Endothelial cell (in vitro differentiated cells): Measurements from ENCODE around the gene FLT1. TPM values are rescaled to one million over a fixed set of nuclear protein-coding genes. Genes with fewer than 3 reads are reported as not detected.

Experiments
- DNase-seq: peaks from one replicate; pipeline ENCODE4 v3.0.0; 2021; ENCODE audit warnings: low spot score
- H3K27ac Mint-ChIP-seq: one replicate; pipeline ENCODE4 v1.8.0; 2021; ENCODE audit warnings: mixed read lengths, inconsistent platforms; ENCODE audit not compliant: unreplicated experiment
- H3K27me3 Mint-ChIP-seq: one replicate; pipeline ENCODE4 v1.8.0; 2021; ENCODE audit warnings: mild to moderate bottlenecking, moderate library complexity, mixed read lengths, inconsistent platforms; ENCODE audit not compliant: unreplicated experiment
- H3K36me3 Mint-ChIP-seq: one replicate; pipeline ENCODE4 v1.8.0; 2021; ENCODE audit warnings: mild to moderate bottlenecking, low read depth, mixed read lengths, inconsistent platforms; ENCODE audit not compliant: unreplicated experiment
- H3K4me1 Mint-ChIP-seq: one replicate; pipeline ENCODE4 v1.8.0; 2021; ENCODE audit warnings: mild to moderate bottlenecking, mixed read lengths, inconsistent platforms; ENCODE audit not compliant: unreplicated experiment
- H3K4me3 Mint-ChIP-seq: one replicate; pipeline ENCODE4 v1.8.0; 2021; ENCODE audit warnings: mild to moderate bottlenecking, mixed read lengths, inconsistent platforms; ENCODE audit not compliant: unreplicated experiment
- H3K9me3 Mint-ChIP-seq: one replicate; pipeline ENCODE4 v1.8.0; 2021; ENCODE audit warnings: mixed read lengths, inconsistent platforms; ENCODE audit not compliant: unreplicated experiment
- total RNA-seq: library from RNA; stranded (reverse); fragmentation: NEBNext Ultra II Directional; extraction: Animal tissue kit (Norgen Biotek cat#: 25700); gene quantifications from one replicate; pipeline ENCODE4 v1.2.1, GENCODE V29; 2021; ENCODE audit not compliant: unreplicated experiment
- TF ChIP-seq, protein P1 (sequence below): fragments of 200-600 bp; sonication (generic); IDR thresholded peaks from one replicate; pipeline ENCODE4 v1.5.0; 2021; ENCODE audit warnings: antibody characterized with exemption; ENCODE audit not compliant: unreplicated experiment

The FLT1 gene
- total RNA-seq, 1 donor from 2014 or later: 759 TPM

DNA sequence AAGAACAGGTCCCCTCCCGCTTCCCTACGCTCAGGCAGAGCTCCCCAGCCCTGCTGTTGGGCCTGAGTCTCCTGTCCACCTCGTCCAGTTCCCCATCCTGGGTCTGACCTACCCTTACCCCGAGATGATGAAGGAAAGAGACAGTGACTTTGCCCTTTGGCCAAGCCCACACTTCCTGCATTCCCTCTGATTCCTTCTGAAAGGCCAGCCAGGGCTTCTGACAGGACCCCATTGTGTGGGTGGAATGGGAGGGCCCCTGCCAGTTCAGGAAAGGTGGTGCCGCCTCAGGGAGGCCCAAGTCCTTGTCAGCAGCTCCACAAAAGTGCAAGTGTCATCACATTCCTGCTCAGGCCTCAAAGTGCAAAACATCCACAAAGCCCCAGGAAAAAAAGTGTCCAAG lies 178.8 kb downstream of the FLT1 start:
- H3K36me3 Mint-ChIP-seq: peaks cover 62% of the 10 kb centered on the region
- H3K9me3 Mint-ChIP-seq: no peaks in the 10 kb centered on the region
- peaks cover 17% of the 10 kb centered on the region for H3K27me3 Mint-ChIP-seq
- no peak for DNase-seq
- TF ChIP-seq, protein P1, sequence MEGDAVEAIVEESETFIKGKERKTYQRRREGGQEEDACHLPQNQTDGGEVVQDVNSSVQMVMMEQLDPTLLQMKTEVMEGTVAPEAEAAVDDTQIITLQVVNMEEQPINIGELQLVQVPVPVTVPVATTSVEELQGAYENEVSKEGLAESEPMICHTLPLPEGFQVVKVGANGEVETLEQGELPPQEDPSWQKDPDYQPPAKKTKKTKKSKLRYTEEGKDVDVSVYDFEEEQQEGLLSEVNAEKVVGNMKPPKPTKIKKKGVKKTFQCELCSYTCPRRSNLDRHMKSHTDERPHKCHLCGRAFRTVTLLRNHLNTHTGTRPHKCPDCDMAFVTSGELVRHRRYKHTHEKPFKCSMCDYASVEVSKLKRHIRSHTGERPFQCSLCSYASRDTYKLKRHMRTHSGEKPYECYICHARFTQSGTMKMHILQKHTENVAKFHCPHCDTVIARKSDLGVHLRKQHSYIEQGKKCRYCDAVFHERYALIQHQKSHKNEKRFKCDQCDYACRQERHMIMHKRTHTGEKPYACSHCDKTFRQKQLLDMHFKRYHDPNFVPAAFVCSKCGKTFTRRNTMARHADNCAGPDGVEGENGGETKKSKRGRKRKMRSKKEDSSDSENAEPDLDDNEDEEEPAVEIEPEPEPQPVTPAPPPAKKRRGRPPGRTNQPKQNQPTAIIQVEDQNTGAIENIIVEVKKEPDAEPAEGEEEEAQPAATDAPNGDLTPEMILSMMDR: no peak
- H3K4me1 Mint-ChIP-seq: peaks cover 35% of the 10 kb centered on the region
- peak overlapping the region; percentile 78 for H3K27ac Mint-ChIP-seq
- peak overlapping the region; percentile 81 for H3K4me3 Mint-ChIP-seq

DNA sequence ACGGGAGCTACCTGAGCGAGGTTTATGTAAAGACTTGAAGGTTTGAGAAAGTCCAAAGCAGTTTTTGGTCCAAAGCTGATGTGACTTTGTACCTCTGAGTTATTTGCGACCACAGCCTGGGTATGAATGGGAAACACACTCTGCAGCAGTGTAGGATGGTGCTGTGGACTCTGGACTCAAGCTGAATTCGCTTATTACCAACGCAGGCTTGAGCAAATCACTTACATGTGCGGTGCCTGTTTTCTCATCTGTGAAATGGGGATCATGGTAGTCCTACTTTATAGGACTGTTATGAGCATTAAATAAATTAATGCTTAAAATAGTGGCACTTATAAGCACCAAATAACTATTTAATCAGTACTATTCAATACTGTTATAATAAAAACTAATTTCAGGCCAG lies 180.0 kb downstream of the FLT1 start:
- H3K27me3 Mint-ChIP-seq: peaks cover 17% of the 10 kb centered on the region
- no peak for DNase-seq
- no peaks in the 10 kb centered on the region for H3K9me3 Mint-ChIP-seq
- H3K4me1 Mint-ChIP-seq: peaks cover 28% of the 10 kb centered on the region
- no peak overlapping the region for H3K4me3 Mint-ChIP-seq
- H3K36me3 Mint-ChIP-seq: peaks cover 61% of the 10 kb centered on the region
- TF ChIP-seq, protein P1: no peak
- H3K27ac Mint-ChIP-seq: no peak overlapping the region

DNA sequence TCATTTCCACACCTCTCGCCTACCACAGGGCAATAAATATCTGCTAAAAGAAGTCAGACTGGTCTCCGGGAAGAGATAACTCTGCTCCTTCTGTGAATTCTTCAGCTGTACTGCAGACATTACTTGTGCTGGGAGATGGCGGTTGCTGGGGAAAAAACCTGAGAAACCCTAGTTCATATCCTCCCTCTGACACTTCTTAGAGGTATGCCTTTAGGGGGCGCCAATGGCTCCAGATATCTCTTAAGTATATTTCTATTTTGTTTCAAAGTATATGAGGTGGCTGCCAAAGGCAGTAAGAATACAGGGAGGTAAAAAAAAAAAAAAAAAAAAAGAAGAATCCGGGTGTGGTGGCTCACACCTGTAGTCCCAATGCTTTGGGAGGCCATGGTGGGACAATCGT lies 181.3 kb downstream of the FLT1 start:
- Mint-ChIP-seq H3K4me1 (peaks cover 18% of the 10 kb centered on the region), H3K4me3 (peak overlapping the region; percentile 59), H3K36me3 (peaks cover 54% of the 10 kb centered on the region), H3K27me3 (peaks cover 13% of the 10 kb centered on the region), H3K27ac (no peak overlapping the region), H3K9me3 (no peaks in the 10 kb centered on the region)
- DNase-seq: no peak
- TF ChIP-seq, protein P1: no peak

GRCh38 chr13:28306325-28306724 lies 188.6 kb downstream of the FLT1 start:
- H3K9me3 Mint-ChIP-seq: no peaks in the 10 kb centered on the region
- H3K36me3 Mint-ChIP-seq: peaks cover 81% of the 10 kb centered on the region
- peak overlapping the region; percentile 12 for H3K4me3 Mint-ChIP-seq
- H3K27me3 Mint-ChIP-seq: peaks cover 10% of the 10 kb centered on the region
- peaks cover 48% of the 10 kb centered on the region for H3K4me1 Mint-ChIP-seq
- peak overlapping the region; percentile 66 for H3K27ac Mint-ChIP-seq
- no peak for DNase-seq
- TF ChIP-seq, protein P1: no peak

DNA sequence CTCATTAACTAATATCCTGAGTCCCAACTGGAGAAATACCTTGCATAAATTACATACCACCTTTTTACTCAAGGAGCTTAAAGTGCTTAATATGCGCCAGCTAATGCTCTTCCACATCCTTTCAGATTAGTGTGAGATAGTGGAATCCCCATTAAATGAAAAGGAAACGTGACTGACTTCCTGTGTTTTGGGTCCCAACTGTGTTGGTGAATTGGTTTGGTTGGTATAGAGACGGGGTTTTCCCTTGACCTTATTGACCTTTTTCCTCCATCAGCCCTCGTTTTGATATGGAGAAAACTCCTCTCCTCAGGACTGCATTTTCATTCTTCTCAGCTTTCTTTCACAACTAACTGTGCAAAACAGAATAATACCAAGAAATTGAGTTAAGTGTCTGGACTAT lies 193.1 kb downstream of the FLT1 start:
- Mint-ChIP-seq H3K27ac (peak overlapping the region; percentile 93), H3K9me3 (no peaks in the 10 kb centered on the region), H3K27me3 (peaks cover 14% of the 10 kb centered on the region), H3K4me1 (peaks cover 67% of the 10 kb centered on the region), H3K36me3 (peaks cover 74% of the 10 kb centered on the region), H3K4me3 (peak overlapping the region; percentile 16)
- DNase-seq: no peak
- TF ChIP-seq, protein P1: no peak
